Body of pancreas (tissue), 4 donors: Measurements from ENCODE around the gene CYB561D2. TPM values are rescaled to one million over a fixed set of nuclear protein-coding genes. Genes with fewer than 3 reads are reported as not detected.

Experiments
- ATAC-seq: fragments of 150-250 bp; one replicate; pipeline ENCODE4 v1.9.1; 2016
- DNase-seq, 4 donors: peaks; one replicate each; pipeline ENCODE4 v3.0.0-alpha.2; 2019
- H3K27ac ChIP-seq, 4 donors: fragments of 200-600 bp; sonication (generic); 1 replicate in 3 of 4; 2 replicates in 1 of 4; pipeline versions ENCODE4 v1.5.1 to v1.6.1; 2016 to 2019; ENCODE audit warnings: mild to moderate bottlenecking in 1 of 4, mixed read lengths in 1 of 4, moderate library complexity in 1 of 4
- H3K27me3 ChIP-seq, 2 donors: fragments of 200-600 bp; sonication (generic); one replicate each; pipeline ENCODE4 v1.6.0; 2016; ENCODE audit warnings: mild to moderate bottlenecking in 1 of 2
- H3K36me3 ChIP-seq, 2 donors: fragments of 200-600 bp; sonication (generic); replicated peaks in 1 of 2; 2 replicates each; pipeline ENCODE4 v1.5.1; 2016; ENCODE audit warnings: low read depth in 2 of 2; ENCODE audit not compliant: insufficient read depth in 1 of 2
- H3K4me1 ChIP-seq: fragments of 200-600 bp; sonication (generic); one replicate; pipeline ENCODE4 v1.6.0; 2016
- H3K4me3 ChIP-seq, 2 donors: fragments of 200-600 bp; sonication (generic); 1 replicate in 1 of 2; 2 replicates in 1 of 2; pipeline ENCODE4 v1.5.1; 2016 to 2019
- H3K9me3 ChIP-seq, 3 donors: fragments of 200-600 bp; sonication (generic); 1 replicate in 2 of 3; 2 replicates in 1 of 3; pipeline ENCODE4 v1.5.1; 2016
- POLR2A ChIP-seq, 3 donors: fragments of 450-650 bp; IDR thresholded peaks; one replicate each; pipeline ENCODE4 v1.6.1; 2016; ENCODE audit warnings: antibody characterized with exemption in 3 of 3, mild to moderate bottlenecking in 2 of 3
- WGBS, 2 donors: methylation state at CpG; one replicate each; pipeline ENCODE4 v1.1.5; 2017; 5-methylcytosine and 5-hydroxymethylcytosine counted together
- intact Hi-C: fragments of 100-400 bp; cut with DNase I; formaldehyde crosslinking; loops from one replicate; pipeline ENCODE4 v1.15.1; 2023
- total RNA-seq, 2 donors: library from RNA; depleted of rRNA; stranded (reverse); fragments of >200 nt; gene quantifications; one replicate each; pipeline ENCODE4 v1.1.0, GENCODE V29; 2016
- TF ChIP-seq, protein P1 (sequence below), 7 experiments: fragments of 450-650 bp in 4 of 7; fragments of 200-600 bp in 3 of 7; sonication (generic) in 3 of 7; IDR thresholded peaks; one replicate each; pipeline ENCODE4 v1.5.1; 2016 to 2019; ENCODE audit warnings: antibody characterized with exemption in 7 of 7

The CYB561D2 gene
- total RNA-seq, 2 donors from 2014 or later: 11.4 to 29.0 TPM

DNA sequence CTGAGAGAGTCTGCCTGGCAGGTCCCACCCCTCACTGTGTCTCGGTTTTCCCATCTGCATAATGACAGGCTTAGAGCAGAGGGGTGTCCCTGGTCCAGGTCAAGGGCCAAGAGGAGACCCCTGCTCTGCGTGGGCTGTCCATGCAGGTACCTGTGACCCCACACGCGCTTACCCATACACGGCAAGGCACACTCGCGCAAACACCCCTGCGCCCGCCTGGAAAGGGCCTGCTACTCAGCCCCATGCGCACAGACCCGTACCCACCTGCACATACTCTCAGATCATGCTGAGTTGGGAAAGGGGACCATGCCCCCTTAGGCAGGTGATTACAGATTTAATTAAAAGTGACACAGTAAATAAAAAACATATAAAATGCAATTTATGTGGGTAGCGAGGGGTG lies 32.1 kb downstream of the CYB561D2 start:
- H3K4me3 ChIP-seq: no peak overlapping the region
- no peak for ATAC-seq
- no peak overlapping the region for H3K27ac ChIP-seq
- DNase-seq: no peak
- no peaks in the 10 kb centered on the region for H3K27me3 ChIP-seq
- intact Hi-C loops: no loop called here
- no peaks in the 10 kb centered on the region for H3K4me1 ChIP-seq
- TF ChIP-seq POLR2A (IDR thresholded peaks at IDR 0.05): no peak
- TF ChIP-seq, protein P1, sequence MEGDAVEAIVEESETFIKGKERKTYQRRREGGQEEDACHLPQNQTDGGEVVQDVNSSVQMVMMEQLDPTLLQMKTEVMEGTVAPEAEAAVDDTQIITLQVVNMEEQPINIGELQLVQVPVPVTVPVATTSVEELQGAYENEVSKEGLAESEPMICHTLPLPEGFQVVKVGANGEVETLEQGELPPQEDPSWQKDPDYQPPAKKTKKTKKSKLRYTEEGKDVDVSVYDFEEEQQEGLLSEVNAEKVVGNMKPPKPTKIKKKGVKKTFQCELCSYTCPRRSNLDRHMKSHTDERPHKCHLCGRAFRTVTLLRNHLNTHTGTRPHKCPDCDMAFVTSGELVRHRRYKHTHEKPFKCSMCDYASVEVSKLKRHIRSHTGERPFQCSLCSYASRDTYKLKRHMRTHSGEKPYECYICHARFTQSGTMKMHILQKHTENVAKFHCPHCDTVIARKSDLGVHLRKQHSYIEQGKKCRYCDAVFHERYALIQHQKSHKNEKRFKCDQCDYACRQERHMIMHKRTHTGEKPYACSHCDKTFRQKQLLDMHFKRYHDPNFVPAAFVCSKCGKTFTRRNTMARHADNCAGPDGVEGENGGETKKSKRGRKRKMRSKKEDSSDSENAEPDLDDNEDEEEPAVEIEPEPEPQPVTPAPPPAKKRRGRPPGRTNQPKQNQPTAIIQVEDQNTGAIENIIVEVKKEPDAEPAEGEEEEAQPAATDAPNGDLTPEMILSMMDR (IDR thresholded peaks at IDR 0.05): no peak
- H3K9me3 ChIP-seq: no peaks in the 10 kb centered on the region
- H3K36me3 ChIP-seq: no peaks in the 10 kb centered on the region
- 92% methylated on average over 10 to 12 of the region's 12 CpGs for WGBS, 2 donors

GRCh38 chr3:50383750-50384149 lies 33.1 kb downstream of the CYB561D2 start:
- no peaks in the 10 kb centered on the region for H3K36me3 ChIP-seq
- no peaks in the 10 kb centered on the region for H3K27me3 ChIP-seq
- TF ChIP-seq, protein P1 (IDR thresholded peaks at IDR 0.05): no peak
- TF ChIP-seq POLR2A (IDR thresholded peaks at IDR 0.05): no peak
- 72 to 88% methylated on average over 6 of the region's 6 CpGs for WGBS, 2 donors
- no peaks in the 10 kb centered on the region for H3K9me3 ChIP-seq
- DNase-seq (no peak), ATAC-seq (no peak)
- intact Hi-C loops: no loop called here
- H3K27ac ChIP-seq: no peak overlapping the region
- H3K4me1 ChIP-seq: no peaks in the 10 kb centered on the region
- no peak overlapping the region for H3K4me3 ChIP-seq

- Histone ChIP-seq H3K27ac (no peak overlapping the region), H3K9me3 (no peaks in the 10 kb centered on the region), H3K4me1 (peaks cover 13% of the 10 kb centered on the region), H3K27me3 (no peaks in the 10 kb centered on the region), H3K36me3 (no peaks in the 10 kb centered on the region), H3K4me3 (no peak overlapping the region)
- TF ChIP-seq, protein P1 (IDR thresholded peaks at IDR 0.05): no peak
- no peak for TF ChIP-seq POLR2A (IDR thresholded peaks at IDR 0.05)
- intact Hi-C loops: no loop called here
- 62 to 79% methylated on average over 13 of the region's 13 CpGs for WGBS, 2 donors
- ATAC-seq (no peak), DNase-seq (no peak)
Observed at GRCh38 chr3:50385754-50386153, 35.1 kb downstream of the CYB561D2 start.

DNA sequence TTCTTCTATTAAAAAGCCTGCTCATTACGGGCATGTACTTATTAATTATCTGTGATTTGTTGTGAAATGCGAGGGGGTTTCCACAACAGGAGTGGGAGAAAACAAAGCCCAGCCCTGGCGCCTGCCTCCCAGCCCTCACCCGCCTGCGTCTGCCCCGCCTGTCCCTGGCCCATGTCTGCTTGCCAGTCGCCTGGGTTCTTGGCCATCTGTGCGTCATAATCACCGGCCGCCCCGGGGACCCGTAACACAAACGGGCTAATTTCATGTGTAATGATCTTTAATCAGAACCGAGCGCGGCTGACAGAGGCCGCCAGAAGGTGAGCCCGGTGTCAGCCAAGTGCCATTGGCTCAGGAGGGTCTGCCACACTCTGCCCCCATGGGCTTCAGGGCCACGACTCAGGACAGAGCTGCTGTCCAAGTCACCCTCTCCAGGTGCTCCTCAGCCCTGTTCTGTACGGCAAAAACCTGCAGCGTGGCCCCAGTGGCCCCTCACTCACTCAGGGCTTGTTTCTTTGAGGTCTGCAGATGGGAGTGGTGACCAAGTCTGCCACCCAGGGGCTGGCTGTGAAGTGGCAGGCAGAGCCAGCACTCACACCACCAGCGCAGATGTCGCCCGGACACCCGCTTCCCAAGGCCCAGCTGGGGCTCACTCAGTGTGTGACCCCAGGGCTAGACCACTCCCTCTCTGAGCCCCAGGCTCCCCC lies 37.5 kb downstream of the CYB561D2 start:
- Histone ChIP-seq H3K36me3 (no peaks in the 10 kb centered on the region), H3K9me3 (no peaks in the 10 kb centered on the region), H3K4me3 (no peak overlapping the region), H3K4me1 (peaks cover 19% of the 10 kb centered on the region), H3K27ac (peak overlapping the region in 1 of 4 donors; percentile 30), H3K27me3 (no peaks in the 10 kb centered on the region)
- ATAC-seq (peak; percentile 54), DNase-seq (peak; percentile 43 to 74 (median 62))
- 51 to 52% methylated on average over 8 to 24 of the region's 25 CpGs for WGBS, 2 donors
- intact Hi-C loops: no loop called here
- TF ChIP-seq, protein P1 (IDR thresholded peaks at IDR 0.05): peak in 6 of 7 experiments; percentile 26 to 61 (median 54)
- no peak for TF ChIP-seq POLR2A (IDR thresholded peaks at IDR 0.05)
